Urothelium cell line (cell line): Measurements from ENCODE around the gene TMEM248.
A peak's percentile ranks its signal among the peaks of the same experiment; 100 is the strongest.
"Not testable (repeated sequence)": the region's sequence is repeated elsewhere in the genome, so short reads cannot be mapped to it uniquely, and the experiment has no call there.

Experiments used
- DNase-seq: peaks from one replicate; pipeline ENCODE4 v3.0.0; 2011; ENCODE audit warnings: low spot score, mixed read lengths
- FAIRE-seq: peaks from 2 replicates; lab custom pipeline; 2011; peaks lifted over from hg19 to GRCh38; lab: Jason Lieb, UNC

Gene TMEM248

DNA sequence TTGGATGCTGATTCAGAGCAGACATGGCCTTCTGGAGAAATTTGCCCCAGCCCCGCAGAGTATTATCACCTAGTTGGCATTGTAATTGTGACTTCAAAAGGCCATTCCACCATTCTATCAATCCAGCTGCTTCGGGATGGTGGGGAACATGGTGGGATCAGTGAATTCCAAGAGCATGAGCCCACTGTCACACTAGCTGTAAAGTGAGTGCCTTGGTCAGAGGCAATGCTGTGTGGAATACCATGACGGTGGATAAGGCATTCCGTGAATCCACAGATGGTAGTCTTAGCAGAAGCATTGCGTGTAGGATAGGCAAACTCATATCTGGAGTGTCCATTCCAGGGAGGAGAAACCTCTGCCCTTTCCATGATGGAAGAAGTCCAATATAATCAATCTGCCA is 13.3 kb upstream of the TMEM248 start:
- FAIRE-seq: no peak
- DNase-seq: no peak

DNA sequence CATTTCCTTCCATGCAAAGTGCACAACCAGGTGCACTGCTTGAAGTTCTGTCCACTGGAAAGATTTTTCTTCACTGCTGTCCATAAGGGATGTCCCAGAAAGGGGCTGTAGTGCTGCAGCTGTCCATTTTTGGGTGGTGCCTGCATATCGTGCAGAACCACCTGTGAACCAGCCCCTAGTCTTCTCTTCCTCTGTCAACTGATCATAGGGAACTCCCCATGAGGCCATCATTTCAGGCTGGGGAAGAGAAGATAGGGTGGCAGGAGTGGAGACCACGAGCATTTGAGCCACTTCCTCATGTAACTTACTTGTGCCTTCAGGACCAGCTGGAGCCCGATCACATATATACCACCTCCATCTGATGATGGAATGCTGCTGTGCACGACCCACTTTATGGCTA is 12.4 kb upstream of the TMEM248 start:
- DNase-seq, FAIRE-seq: not testable (repeated sequence)

DNA sequence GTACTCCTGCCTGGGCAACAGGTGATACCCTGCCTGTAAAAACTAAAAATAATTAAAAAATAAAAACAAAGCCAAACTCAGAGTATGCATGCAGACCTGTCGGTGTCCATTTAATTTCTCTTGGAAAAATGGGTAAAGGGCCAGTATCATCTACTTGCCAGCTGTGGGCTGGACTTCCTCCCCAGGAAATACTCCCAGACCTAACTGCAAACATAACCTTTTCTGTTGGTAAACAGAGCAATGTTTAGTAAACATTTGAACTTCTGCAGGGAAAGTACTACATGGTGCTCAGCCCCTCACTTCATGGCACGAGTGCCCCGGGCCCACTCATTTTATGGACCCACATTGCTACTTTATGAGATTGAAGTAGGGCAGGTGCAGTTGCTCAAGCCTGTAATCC is 10.2 kb upstream of the TMEM248 start:
- DNase-seq (no peak), FAIRE-seq (no peak)

DNA sequence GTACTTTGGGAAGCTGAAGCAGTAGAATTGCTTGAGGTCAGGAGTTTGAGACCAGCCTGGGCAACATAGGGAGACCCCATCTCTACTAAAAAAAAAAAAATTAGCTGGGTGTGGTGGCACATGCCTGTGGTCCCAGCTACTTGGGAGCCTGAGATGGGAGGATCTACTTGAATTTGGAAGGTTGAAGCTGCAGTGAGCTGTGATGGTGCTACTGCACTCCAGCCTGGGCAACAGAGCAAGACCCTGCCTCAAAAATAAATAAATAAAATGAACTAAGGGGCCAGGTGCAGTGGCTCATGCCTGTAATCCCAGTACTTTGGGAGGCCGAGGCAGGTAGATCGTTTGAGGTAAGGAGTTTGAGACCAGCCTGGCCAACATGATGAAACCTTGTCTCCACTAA is 9.8 kb upstream of the TMEM248 start:
- DNase-seq, FAIRE-seq: not testable (repeated sequence)

- no peak for FAIRE-seq
Observed at GRCh38 chr7:66912195-66912594, 8.8 kb upstream of the TMEM248 start.

GRCh38 chr7:66913118-66914037 is 7.6 kb upstream of the TMEM248 start:
- DNase-seq (no peak), FAIRE-seq (no peak)

More at GRCh38 chr7:66912195-66912594, 8.8 kb upstream of the TMEM248 start:
- DNase-seq: no peak

GRCh38 chr7:66917904-66918303 is 3.1 kb upstream of the TMEM248 start:
- not testable (repeated sequence) for DNase-seq, FAIRE-seq

- DNase-seq: no peak
- no peak for FAIRE-seq
Observed at GRCh38 chr7:66919304-66919703, 1.7 kb upstream of the TMEM248 start.

GRCh38 chr7:66919704-66920103 is 1.3 kb upstream of the TMEM248 start:
- DNase-seq (no peak), FAIRE-seq (no peak)

DNA sequence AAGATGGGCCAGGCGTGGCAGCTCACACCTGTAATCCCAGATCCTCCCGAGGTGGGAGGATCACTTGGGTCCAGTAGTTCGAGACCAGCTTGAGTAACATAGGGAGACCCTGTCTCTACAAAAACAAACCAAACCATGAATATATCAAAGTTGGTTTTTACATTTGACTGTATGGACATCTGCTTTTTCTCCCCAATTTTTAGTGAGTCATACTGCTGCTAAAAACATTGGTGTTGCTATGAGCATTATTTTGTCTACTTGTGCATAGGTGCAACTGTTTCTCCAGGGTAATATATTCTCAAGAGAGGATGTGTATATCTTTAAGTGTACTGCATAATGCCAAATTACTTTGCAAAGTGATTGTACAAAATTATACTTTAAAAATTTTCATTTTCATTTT is 769 bp upstream of the TMEM248 start:
- no peak for DNase-seq
- FAIRE-seq: no peak

GRCh38 chr7:66921396-66921917 is 432 bp downstream of the TMEM248 start:
- peak; percentile 30 for DNase-seq
- FAIRE-seq: no peak

DNA sequence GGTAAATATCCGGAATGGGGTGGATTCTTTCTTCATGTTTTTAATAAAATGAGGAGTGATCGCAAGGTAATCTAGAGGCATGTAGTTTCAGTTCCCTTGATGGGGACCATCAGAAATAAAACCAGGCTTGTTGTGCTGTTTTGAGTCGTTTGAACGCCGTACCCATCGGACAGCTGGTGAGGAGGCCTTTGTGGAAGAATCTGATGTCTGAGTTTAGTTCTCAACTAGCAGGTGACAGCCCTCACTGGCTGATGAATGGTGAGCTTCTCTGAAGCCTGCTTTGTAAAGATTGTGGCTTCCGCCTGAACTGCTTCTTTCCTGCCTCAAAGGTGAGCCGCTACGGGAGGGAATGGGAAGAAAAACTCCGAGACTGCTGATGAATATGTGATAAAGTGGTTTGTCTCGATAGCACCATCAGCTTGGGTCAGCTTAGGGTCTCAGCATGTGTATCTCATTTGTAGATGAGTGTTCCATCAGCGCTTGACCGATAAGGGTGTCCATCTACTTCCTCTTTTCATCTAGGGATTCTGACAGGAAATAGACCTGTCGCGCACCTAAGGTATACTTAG is 977 bp downstream of the TMEM248 start:
- FAIRE-seq (no peak), DNase-seq (no peak)

- DNase-seq (no peak), FAIRE-seq (no peak)
Observed at GRCh38 chr7:66925255-66925654, 4.2 kb downstream of the TMEM248 start.

DNA sequence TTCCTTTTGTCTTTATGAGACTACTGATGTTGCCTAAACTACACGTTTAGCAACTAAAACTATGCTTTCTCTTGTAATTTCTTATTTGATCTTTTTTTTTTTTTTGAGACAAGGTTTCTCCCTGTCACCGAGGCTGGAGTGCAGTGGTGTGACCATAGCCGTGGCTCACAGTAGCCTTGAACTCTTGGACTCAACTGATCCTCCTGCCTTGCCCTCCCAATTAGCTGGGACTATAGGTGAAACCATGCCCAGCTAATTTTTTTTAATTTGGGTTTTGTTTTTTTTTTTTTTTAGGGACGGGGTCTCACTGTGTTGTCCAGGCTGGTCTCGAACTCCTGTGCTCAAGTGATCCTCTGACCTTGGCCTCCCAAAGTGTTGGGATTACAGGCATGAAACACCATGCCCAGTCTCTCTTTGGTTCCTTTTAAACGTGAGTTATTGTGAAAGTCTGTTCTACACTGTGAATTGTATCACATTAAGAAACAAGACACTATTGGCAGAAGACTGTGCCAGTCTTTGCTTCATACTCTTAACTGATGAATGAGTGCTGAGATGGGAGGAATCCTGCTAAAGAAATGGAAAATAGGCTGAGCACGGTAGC is 6.4 kb downstream of the TMEM248 start:
- DNase-seq (no peak), FAIRE-seq (no peak)

GRCh38 chr7:66928388-66928787 is 7.4 kb downstream of the TMEM248 start:
- DNase-seq: no peak
- FAIRE-seq: no peak

- FAIRE-seq: no peak
- DNase-seq: no peak
Observed at GRCh38 chr7:66929165-66929564, 8.1 kb downstream of the TMEM248 start.

DNA sequence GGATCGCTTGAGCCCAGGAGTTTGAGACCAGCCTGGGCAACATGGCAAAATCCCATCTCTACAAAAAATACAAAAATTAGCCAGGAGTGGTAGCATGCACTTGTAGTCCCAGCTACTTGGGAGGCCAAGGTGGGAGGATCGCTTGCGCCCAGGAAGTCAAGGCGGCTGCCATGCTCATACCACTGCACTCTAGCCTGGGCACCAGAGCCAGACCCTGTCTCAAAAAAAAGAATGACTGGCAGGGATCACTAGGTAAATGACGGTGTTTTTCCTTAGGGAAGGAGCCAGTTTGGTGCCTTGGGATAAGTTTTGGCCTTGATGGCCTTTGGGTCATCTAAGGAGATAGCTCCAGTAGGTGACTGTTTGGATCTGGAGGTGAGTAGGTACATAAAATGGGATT is 8.9 kb downstream of the TMEM248 start:
- DNase-seq (no peak), FAIRE-seq (no peak)

- DNase-seq (no peak), FAIRE-seq (no peak)
Observed at GRCh38 chr7:66930341-66930740, 9.3 kb downstream of the TMEM248 start.

DNA sequence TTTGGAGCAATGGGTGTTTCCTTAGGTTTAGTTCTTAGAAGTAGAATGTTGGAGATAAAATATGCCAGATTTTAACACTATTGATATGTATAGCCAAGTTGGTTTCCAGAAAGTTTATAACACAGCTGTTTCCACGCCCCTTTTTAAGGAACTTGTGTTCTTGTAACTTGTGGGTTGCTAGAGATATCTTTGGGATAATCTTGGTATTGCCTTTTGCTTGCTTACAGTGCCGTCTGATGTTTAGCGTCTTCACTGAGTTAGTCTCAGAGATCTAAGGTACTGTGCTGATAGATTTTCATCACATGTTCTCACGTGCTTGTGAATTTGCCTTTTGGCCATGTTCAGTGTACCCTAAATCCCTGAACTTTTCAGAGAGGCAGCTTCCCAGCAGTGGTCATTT is 12.4 kb downstream of the TMEM248 start:
- DNase-seq (no peak), FAIRE-seq (no peak)

DNA sequence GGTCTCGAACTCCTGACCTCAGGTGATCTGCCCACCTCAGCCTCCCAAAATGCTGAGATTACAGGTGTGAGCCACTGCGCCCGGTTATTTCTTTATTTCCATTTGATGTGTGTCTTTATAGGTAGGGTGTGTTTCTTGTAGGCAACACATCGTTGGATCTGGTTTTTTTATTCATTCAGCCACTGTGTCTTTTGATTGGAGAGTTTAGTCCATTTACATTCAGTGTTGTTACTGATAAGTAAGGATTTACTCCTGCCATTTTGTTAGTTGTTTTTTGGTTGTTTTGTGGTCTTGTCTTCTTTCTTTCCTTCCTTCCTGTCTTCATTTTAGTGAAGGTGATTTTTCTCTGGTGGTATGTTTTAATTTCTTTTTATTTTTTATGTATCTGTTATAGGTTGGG is 16.9 kb downstream of the TMEM248 start:
- DNase-seq: no peak
- no peak for FAIRE-seq

DNA sequence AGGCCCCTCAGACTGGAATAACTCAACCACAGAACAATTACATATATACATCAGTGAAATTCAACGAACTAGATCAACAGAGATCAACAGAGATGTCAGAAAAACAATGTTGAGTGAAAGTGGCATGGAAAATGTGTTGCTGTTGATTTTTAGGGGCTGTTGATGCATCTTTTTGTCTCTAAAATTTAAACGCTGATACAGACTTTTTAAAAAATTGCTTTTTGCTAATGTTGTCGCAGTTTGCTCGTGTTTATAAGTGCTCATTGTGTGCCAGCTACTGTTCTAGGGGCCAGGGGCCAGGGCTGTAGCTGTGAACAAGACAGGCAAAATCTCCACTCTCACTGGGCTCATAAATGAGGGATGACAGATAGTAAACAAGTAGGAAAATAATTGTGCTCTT is 18.3 kb downstream of the TMEM248 start:
- no peak for FAIRE-seq
- no peak for DNase-seq

DNA sequence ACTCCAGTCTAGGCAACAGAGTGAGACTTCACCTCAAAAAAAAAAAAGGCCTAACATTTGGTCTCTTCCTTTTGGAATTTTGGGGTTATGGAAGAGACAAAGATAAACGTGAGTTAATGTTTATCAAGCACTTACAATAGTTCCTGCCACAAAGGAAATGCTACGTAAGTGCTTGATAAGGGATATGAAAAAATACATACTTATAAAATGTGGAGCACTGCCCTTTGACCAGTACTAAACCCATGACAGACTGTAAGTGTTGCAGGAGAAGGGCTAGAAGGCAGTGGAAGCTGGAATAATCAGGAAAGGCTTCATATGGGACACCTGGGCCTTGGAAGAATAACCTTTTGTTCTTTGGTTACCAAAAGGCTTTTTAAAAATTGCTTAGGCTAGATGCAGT is 25.5 kb downstream of the TMEM248 start:
- no peak for FAIRE-seq

More for the DNA sequence above, 25.5 kb downstream of the TMEM248 start:
- DNase-seq: no peak
